GM12873 (cell line): ENCODE results near the gene NDUFA11.

ENCODE experiments used
- TF ChIP-seq, protein P1 (sequence below): IDR thresholded peaks from 2 replicates; pipeline ENCODE4 v1.5.1; 2012; ENCODE audit warnings: low read depth, mild to moderate bottlenecking, moderate library complexity, low read length, control low read depth; ENCODE audit not compliant: insufficient read depth; ENCODE audit errors: missing control alignments

The NDUFA11 gene

DNA sequence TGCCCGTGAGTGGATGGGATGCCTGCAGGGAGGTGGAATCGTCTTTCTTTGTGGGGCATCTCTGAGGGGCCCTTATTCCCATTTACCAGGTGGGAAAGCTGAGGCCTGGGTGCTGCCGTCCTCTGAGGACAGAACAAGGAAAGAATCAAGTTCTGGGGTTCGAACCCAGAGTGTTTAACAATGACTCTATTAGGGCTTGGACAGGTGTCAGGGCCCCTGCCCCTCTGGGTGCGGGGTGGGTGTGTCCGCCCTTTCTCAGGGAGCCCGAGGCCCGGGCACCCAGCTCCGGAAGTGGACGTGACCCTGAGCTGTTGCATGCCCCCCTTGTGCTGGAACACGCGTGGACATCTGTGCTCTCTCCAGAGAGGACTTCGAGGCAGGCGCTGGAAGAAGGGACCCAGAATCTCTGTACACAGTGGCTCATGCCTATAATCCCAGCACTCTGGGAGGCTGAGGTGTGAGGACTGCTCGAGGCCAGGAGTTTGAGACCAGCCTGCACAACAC is 10.8 kb downstream of the NDUFA11 start:
- TF ChIP-seq, protein P1, sequence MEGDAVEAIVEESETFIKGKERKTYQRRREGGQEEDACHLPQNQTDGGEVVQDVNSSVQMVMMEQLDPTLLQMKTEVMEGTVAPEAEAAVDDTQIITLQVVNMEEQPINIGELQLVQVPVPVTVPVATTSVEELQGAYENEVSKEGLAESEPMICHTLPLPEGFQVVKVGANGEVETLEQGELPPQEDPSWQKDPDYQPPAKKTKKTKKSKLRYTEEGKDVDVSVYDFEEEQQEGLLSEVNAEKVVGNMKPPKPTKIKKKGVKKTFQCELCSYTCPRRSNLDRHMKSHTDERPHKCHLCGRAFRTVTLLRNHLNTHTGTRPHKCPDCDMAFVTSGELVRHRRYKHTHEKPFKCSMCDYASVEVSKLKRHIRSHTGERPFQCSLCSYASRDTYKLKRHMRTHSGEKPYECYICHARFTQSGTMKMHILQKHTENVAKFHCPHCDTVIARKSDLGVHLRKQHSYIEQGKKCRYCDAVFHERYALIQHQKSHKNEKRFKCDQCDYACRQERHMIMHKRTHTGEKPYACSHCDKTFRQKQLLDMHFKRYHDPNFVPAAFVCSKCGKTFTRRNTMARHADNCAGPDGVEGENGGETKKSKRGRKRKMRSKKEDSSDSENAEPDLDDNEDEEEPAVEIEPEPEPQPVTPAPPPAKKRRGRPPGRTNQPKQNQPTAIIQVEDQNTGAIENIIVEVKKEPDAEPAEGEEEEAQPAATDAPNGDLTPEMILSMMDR: no peak

DNA sequence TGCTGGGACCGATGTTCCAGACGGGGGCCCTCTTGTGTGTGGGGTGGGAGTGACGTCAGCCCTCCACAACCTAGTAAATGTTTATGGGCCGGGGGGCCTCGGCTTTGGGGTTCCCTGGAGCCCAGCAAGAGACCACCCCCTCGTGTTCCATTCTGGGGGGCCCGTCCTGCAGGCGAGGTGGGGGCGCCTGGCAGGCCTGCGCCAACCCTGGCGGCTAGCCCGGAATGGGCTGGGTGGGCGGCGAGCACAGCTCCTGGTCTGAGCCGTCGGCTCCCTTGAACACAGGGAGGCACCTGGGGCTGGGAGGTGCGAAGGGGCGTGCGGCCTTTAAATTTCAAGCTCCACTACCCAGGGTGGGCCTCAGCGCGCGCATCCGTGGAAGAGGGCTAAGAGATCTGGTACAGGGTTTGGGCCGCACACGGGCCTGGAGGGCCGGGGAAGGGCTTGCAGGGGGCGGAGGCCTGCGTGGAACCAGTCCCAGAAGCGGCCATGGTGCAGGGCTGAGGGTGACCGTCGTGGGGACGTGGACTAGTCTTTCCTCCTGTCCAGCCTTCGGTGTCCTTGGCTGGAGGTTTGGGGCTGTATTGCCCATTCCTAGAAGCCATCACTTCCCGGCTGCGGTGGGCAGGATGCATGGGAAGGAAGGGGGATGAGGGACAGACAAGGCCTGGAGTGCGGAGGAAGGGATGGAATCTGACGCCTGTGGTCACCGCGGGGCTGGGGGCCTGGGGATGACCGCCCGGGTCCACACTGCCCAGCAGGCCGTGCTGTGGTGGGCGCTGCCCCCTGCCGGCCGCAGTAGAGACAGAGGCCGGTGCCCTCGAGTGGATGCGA is 11.4 kb downstream of the NDUFA11 start:
- TF ChIP-seq, protein P1: peak; percentile 53

DNA sequence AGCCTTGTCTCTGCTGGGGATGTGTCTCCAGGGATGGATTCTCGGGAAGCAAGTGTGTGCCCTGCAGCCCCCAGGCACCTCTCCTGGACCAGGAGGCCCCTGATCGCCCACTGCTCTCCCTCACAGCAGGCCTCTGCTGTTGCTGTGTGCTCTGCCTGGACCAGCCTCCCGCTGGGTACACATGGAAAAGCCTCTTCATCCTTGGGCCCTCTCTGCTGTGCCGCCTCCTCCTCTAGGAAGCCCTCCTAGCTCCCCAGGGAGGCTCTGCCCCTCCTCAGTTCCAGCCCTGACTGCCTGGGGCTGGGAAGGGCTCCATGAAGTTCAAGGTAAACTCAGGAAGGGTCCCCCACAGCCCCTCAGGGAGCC is 12.0 kb downstream of the NDUFA11 start:
- TF ChIP-seq, protein P1: no peak

DNA sequence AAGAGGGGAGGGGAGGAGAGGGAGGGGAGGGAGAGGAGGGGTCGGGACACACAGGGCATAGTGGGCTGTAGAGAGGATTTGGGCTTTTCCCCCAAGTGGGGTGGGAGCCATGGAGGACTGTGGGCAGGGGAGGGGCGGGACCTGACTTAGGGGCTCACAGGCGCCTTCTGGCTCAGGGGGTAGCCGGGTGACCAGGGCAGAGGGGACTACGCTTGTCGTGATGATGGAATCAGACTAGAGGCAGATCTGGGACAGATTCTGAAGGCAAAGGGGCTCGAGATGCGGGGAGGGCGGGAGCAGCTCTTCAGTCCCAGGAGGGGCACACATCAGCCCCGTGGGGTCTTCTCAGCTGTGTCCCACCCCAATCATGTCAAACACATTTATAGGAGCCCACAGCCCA is 13.5 kb downstream of the NDUFA11 start:
- TF ChIP-seq, protein P1: no peak

DNA sequence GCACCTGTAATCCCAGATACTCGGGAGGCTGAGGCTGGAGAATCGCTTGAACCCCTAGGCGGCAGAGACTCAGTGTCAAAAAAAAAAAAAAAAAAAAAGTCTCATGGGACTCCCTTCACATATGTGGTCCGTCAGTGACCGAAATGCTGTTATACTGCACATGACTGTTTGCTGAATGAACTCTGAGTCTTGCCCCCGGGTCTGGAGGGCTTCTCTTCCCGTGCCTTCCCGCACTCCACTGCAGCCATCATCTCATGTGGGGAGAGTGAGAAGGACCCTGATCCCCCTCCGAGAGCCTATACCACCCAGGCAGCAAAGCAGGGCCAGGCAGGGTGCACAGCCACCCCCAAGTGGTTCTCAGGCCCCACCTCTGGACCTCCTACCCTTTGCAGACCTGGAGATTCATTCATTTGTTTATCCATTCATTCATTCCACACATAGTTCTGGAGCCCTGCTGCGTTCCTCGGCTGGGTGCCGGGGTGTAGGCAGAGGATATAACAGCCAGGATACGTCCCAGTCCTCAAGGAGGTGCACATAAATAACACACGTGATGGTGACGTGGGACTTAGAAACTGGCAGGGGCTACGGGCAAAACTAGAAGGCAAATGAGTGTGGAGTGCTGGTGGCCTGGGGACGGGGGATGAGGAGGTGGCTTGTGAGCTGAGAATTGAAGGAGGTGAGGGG is 14.2 kb downstream of the NDUFA11 start:
- TF ChIP-seq, protein P1: no peak

DNA sequence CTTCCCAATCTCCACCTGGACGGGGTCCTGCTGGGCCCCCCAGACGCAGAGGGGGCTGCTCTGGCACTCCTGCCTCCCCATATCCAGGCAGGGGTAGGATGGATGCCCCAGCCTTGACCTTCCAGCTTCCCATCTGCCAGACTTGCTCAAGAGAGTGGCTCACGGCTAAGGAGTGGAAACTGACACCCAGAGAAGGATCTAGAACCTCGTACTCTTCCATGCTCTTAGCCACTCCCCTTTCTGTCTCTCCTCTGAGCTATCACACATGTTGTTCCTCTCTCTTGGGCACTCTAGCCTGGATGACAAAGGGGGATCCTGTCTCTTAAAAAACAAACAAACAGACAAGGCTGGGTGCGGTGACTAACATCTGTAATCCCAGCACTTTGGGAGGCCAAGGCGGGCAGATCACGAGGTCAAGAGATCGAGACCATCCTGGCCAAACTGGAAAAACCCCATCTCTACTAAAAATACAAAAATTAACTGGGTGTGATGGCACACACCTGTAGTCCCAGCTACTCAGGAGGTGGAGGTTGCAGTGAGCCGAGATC is 21.1 kb downstream of the NDUFA11 start:
- TF ChIP-seq, protein P1: no peak
